ENCODE results near the gene SYT6. TPM values are rescaled to one million over a fixed set of nuclear protein-coding genes. Genes with fewer than 3 reads are reported as not detected.

Gene SYT6
- total RNA-seq, 3 donors from 2014 or later (not counting 1 experiment from before 2014, with no cell fraction given), result 0.13 TPM; not detected in 2

DNA sequence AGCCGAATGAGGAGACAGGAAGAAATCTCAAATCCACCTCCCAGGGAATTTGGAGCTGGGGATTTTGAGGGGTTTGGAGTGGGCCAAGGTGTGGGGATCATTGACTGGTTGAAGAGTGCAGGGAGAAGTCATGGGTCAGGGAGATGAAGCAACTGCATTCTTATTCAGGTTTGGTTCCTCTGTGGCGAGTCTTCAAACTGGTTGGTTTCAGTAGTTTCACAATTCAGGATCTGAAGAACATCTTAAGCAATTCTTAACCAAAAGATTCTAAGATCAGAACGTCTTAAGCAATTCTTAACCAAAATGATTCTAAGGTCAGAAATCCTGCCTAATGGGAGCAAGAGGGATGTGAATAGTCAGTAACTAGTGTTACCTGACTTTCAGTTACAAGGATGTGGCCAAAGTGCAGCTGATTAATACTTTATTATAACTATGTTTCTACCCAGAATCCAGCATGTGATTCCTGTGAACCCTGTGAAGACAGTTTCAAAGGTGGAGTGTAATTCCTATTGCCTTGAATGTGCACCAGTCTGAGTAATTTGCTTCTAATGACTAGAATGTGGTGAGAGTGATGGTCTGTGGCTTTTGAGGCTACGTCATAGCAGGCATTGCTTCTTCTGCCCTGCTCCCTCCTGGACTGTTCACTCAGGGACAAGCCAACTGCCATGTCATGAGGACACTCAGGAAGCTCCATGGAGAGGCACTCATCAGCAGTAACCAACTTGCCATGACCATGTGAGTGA lies 113.2 kb downstream of the SYT6 start:
- whole genome bisulfite sequencing (ENCODE audit: insufficient coverage), result 67% methylated on average over 4 of the region's 4 CpGs
- peak in 1 of 3 donors; percentile 35 for ATAC-seq
- intact Hi-C loops (cut with micrococcal nuclease), result no loop called here
- Mint-ChIP-seq H3K4me3 (no peak overlapping the region), H3K27ac (no peak overlapping the region), H3K9me3 (no peaks in the 10 kb centered on the region), H3K36me3 (no peaks in the 10 kb centered on the region), H3K27me3 (ENCODE audit: low read depth in 2 of 2) (no peaks in the 10 kb centered on the region), H3K4me1 (peaks cover 5% of the 10 kb centered on the region in 2 donors)
- Histone ChIP-seq H3K9me3 (ENCODE audit: control insufficient read depth, insufficient read depth, low read length) (no peaks in the 10 kb centered on the region), H3K27me3 (ENCODE audit: control insufficient read depth, insufficient read depth, low read length) (no peaks in the 10 kb centered on the region), H3K36me3 (ENCODE audit: control insufficient read depth, insufficient read depth, low read length) (no peaks in the 10 kb centered on the region), H3K27ac (ENCODE audit: low read length) (no peak overlapping the region), H3K4me3 (ENCODE audit: low read length) (no peak overlapping the region), H3K4me1 (ENCODE audit: control insufficient read depth, insufficient read depth, low read length) (no peaks in the 10 kb centered on the region)
- DNase-seq, result no peak
- no peak for TF ChIP-seq CTCF (IDR thresholded peaks at IDR 0.05)

Other genes with a start within 250 kb of the SYT6 start
- gene AP4B1, start 249.1 kb downstream of the SYT6 start, total RNA-seq, result 10 to 100 TPM; 64.0 to 78.7 (median 77.6) TPM
- gene DCLRE1B, start 248.5 kb downstream of the SYT6 start, total RNA-seq, result 1 to 10 TPM; 5.5 to 6.8 (median 5.9) TPM
- 100 to 1,000 TPM; 238 to 283 (median 261) TPM for gene HIPK1, start 224.5 kb downstream of the SYT6 start, total RNA-seq
- under 1 TPM in 1 of 3 donors, not detected in 2; 0.16 TPM for gene OLFML3, start 174.4 kb downstream of the SYT6 start, total RNA-seq

Data from natural killer cell (primary cell).